Measurements from ENCODE around the gene ZKSCAN3. TPM values are rescaled to one million over a fixed set of nuclear protein-coding genes. Genes with fewer than 3 reads are reported as not detected.

ZKSCAN3 gene
- total and polyA plus RNA-seq, 10 of the 15 experiments (the other 5 are each of a cell fraction or from before 2014, with no cell fraction given): 0.86 to 4.3 (median 3.1) TPM

- no peak for TF ChIP-seq TBL1XR1 (IDR thresholded peaks at IDR 0.05; ENCODE audit: low read depth, low read length)
- TF ChIP-seq EP300 (IDR thresholded peaks at IDR 0.05; ENCODE audit: borderline replicate concordance in 1 of 2, control insufficient read depth in 1 of 2, low read depth in 2 of 2, low read length in 2 of 2): no peak
- TF ChIP-seq ZNF687 (IDR thresholded peaks at IDR 0.05): 0 out of 2 replicates have a peak, but pooled peaks have one; percentile 34
- TF ChIP-seq KDM1A (IDR thresholded peaks at IDR 0.05; ENCODE audit: borderline replicate concordance): no peak
- TF ChIP-seq CUX1 (IDR thresholded peaks at IDR 0.05; ENCODE audit: insufficient replicate concordance, low read depth, low read length): no peak
- TF ChIP-seq SUZ12 (IDR thresholded peaks at IDR 0.05; ENCODE audit: unreplicated experiment): no peak
- TF ChIP-seq BCL11A (IDR thresholded peaks at IDR 0.05; ENCODE audit: low read depth, low read length): no peak
- TF ChIP-seq RAD51 (IDR thresholded peaks at IDR 0.05): no peak
- TF ChIP-seq NFYB (IDR thresholded peaks at IDR 0.05; ENCODE audit: insufficient read depth, low read depth, low read length): no peak
- TF ChIP-seq MYC (IDR thresholded peaks at IDR 0.05; ENCODE audit: insufficient read depth, insufficient read length, insufficient replicate concordance, low read length, severe bottlenecking): no peak
- TF ChIP-seq ZNF622 (IDR thresholded peaks at IDR 0.05): no peak
- TF ChIP-seq ATF2 (IDR thresholded peaks at IDR 0.05; ENCODE audit: low read length): peak; percentile 85
- peak; percentile 44 for TF ChIP-seq RELB (IDR thresholded peaks at IDR 0.05; ENCODE audit: low read depth)
- TF ChIP-seq RCOR1 (conservative IDR thresholded peaks at IDR 0.05; ENCODE audit: low read depth, low read length): no peak
- peak; percentile 7 to 25; a peak in 1 of 4 replicates for TF ChIP-seq BHLHE40 (IDR thresholded peaks at IDR 0.05; ENCODE audit: borderline replicate concordance in 1 of 2, low read depth in 2 of 2, low read length in 1 of 2)
These were observed 14.0 kb upstream of the ZKSCAN3 start, which contains the start of gene ZSCAN31 (continued) for GRCh38 chr6:28335564-28336283.

Measured in GM12878 (cell line).